HG02973 (cell line): ENCODE data around the gene MAN2A1.
"Not testable (repeated sequence)": the region's sequence is repeated elsewhere in the genome, so short reads cannot be mapped to it uniquely, and the experiment has no call there.

Experiments used
- ATAC-seq: cut with Tn5 transposase; IDR thresholded peaks from one replicate; pipeline ENCODE4 v1.9.1; 2021; ENCODE audit warnings: moderate library complexity; ENCODE audit not compliant: unreplicated experiment

Gene MAN2A1

DNA sequence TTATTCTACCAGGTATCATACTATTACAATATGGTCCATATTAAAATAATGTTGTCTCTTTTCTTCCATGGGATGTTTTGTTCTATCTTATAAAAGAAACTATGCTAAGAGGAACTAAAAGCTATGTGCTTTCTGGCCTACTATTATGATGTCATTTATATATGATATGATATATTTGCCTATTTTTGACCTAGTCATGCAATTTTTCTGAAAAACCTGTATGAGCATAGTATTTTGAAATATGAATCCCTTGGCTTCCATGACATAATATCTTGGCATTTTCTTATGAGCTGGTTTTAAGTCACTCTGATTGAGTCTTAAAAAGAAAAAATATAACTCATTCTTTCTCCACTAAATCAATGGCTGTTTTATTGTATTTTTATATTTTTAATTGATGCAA lies 60.7 kb downstream of the MAN2A1 start:
- no peak for ATAC-seq

DNA sequence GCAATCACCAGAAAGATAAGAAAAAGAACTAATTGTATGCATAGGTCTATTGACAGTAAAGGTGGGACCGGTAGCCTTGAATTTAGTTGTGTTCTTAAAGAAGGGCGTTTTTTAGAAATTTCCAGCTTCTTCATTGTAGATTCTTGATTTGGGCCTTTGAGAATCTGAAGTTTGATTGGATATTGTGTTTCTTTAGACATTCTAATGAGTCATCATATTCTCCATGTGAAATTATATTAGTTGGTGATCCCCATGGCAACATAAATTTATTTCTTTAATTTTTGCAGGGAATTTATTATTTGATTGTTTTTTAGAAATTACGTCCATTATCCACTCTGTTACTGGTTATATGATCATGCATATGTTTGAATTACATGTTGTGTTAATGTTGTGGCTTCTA lies 63.6 kb downstream of the MAN2A1 start:
- no peak for ATAC-seq

DNA sequence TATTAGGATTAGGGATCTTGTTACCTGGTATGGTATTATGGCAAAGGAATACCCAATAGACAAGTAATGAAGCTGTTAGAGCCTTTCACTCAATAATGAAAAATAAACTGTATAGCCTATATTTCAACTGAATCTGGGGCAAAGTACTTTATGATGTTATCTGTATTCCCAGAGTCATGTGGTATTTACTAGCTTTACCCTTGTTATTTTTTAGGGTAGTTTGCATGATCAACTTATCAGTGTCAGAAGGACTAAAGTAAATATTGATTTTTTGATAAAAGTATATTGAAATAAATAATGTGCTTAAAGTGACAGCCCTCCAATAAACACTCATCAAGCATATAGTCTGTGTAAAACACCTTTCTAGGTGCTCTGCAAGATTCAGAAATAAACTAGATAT lies 64.6 kb downstream of the MAN2A1 start:
- ATAC-seq = no peak

DNA sequence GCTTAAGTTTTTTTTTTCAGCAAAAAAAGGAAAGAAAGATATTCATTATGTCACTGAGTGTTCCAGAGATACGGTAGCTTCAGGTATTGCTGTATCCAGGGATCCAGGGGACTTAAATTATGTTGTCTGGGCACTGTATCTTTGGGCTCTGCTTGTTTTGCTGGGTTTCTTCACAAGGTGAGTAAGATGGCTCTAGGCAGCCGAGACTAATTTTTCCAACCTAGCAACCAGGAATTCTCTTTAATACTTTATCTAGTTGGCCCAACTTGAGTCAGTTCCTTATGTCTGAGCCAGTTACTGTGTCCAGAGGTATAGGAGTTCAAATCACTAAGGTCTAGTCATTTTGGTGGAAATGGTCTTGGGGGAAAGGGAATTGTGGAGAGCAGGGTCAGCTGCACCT lies 66.0 kb downstream of the MAN2A1 start:
- ATAC-seq = no peak

DNA sequence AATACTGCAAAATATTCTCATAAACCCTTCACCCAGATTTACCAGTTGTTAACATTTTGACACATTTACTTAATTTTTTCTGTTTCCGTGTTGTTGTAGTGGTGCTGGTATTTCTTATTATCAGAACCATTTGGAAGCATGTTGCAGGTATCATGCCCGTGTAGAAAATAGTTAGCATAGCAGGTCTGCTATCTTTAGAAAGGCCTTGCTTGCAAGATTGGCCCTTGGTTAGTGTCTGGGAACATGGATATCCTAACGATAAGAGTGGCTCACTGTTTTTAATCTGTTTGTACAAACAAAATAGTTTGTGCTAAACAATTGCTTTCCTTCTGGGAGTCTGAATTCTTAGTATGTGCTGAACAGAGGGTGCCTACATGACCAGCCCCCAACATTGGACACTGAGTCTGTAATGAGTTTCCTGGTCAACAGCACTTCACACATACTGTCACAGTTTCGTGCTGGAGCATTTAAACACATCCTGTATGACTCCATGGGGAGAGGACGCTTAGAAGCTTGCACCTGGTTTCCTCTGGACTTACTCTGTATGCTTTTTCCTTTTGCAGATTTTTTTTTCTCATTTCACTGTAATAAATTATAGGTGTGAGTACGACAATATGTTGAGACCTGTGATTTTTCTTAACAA lies 66.9 kb downstream of the MAN2A1 start:
- ATAC-seq = no peak

DNA sequence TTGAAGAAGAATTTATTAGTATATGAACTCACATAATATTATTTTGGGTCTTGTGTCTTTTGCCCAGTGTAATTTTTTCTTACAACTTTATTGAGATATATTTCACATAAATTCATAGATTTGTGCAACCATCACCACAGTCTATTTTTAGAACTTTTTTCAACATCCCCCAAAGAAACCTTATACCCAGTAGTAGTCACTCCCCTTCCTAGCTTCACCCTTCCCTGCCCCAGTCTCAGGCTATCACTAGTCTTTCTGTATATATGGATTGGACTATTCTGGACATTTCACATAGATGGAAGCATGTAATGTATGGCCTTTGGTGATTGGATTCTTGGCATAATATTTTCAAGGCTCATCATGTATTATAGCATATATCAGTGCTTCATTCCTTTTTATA lies 67.8 kb downstream of the MAN2A1 start:
- no peak for ATAC-seq

DNA sequence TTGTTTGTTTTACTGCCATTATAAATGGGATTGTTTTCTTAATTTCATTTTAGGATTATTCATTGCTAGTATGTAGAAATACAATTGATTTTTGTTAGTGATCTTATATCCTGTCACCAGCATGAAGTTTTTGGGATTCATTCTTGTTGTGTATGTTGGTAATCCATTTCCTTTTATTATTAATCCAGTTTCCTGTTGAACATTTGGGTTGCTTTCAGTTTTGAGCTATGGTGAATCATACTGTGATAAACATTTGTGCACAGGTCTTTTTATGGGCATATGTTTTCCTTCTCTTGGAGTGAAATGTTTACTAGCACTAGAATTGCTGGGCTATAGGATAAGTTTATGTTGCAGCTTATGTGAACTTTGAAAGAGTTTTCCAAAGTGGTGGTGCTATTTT lies 69.6 kb downstream of the MAN2A1 start:
- ATAC-seq = no peak

DNA sequence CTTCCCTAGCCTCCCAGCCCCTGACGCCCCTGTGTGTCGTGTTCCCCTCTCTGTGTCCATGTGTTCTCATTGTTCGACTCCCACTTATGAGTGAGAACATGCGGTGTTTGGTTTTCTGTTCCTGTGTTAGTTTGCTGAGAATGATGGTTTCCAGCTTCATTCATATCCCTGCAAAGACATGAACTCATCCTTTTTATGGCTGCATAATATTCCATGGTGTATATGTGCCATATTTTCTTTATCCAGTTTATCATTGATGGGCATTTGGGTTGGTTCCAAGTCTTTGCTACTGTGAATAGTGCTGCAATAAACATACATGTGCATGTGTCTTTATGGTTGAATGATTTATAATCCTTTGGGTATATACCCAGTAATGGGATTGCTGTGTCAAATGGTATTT lies 70.4 kb downstream of the MAN2A1 start:
- ATAC-seq = not testable (repeated sequence)

DNA sequence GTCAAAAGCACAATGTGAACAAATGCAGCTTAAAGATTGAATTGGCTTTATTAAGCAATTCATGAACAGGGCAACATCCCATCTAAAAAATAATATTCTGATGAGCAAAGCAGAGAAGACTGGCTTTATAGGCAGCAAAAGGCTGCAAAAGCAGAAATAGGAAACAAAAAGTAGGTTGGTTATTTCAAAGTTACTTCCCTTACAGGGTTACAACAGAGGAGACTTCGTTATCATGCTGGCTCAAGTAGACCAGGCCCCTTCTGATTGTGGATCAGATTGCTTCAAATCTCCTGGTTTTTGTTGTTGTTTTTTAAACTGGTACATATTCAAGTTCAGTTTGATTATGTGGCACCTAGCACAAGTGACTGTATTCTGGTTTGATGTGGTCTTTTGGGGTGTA lies 73.1 kb downstream of the MAN2A1 start:
- ATAC-seq = no peak

DNA sequence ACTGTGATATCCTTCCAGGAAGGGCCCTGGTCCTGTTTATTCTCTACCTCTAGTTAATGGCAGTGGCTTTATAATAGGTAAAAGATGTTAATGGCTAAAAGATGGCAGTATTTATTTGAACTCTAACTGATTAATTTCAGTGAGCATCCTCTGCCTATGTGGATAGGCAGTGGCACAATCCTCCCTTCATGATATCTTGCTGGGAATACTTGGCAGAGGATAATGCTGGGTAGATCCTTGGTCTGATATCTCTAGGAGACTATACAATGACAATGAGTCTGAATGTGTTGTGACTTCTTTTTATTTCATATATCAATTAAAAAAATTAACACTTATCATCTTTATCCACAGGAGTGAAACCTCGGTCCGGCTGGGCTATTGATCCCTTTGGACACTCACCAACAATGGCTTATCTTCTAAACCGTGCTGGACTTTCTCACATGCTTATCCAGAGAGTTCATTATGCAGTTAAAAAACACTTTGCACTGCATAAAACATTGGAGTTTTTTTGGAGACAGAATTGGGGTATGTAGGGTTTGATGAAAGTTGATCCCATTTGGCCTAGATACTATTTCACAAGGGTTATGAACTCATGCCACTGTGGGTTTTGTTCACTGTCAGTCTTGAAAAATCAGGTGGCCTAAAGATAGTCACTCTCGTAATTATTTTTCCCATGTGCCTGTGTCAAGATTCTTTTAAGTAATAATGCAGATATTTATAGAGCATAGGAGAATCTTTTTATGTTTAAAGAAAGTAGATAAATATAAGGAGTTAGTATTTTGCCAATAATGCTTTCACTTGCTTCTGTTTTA lies 77.7 kb downstream of the MAN2A1 start:
- ATAC-seq = no peak

DNA sequence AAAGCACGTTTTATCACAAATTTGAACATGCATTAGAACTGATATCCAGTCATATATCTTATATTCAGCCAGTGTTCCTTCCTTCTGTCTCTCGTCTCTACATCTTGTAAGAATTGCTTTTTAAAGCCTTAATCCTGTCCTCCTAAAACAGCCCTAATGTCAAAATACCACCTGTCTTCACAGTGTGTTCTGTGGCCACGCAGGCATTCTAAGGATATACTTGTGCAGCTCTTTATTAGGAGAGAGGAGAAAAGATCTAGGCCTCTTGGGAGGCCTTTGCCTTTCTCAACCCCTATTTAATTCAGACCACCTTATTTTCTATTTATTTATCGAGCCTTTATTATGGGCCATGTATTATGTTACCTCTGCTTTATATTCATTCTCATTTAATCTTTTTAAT lies 78.3 kb downstream of the MAN2A1 start:
- no peak for ATAC-seq

DNA sequence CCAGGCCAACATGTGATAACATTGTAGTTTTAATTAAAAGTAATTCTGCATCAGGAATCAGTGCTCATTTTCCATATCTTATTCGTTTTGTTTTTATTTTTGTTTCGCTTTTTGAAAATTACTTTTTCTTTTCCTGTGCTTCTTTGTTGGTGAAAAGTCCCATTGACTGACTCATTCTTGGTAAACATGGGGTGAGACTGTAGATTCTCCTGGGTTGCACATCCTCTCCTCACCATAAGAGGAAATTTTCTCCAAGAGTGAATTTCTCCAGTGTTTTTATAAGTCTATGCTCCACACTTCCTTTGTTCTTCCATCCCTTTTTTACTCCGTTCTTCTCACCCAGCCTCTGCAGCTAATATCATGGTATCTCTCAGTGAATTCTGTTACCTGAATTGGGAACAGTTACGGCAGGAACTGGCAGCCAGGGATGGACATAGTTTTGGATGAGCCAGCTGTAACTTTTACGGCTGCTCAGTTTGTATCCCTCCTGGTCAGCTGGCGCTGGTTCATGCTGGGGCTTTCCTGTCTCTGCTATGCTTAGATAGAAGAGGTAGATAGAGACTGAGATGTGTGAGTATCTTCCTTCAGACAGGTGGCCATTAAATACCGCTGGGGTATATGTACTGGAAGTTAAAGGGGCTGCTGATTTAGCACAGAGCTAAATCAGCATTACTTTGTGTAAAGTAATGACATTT lies 80.0 kb downstream of the MAN2A1 start:
- ATAC-seq = no peak

DNA sequence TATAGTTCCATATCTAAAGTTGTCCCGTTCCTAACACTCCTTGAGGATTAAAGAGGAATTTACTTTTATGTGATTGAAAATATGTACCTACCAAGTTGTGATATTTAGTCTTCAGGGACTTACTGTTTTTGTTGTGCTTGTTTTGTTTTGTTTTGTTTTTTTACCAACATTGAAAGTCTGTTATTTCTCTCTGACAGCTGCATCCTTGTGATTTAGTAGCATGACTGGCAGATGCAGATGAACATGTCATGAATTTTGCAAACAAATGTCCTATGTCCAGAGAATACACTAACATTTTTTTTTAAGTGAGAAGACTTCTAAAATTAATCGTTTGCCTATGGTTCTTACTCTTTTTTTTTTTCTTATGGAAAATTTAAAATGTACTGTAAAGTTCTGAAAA lies 85.4 kb downstream of the MAN2A1 start:
- ATAC-seq = no peak

DNA sequence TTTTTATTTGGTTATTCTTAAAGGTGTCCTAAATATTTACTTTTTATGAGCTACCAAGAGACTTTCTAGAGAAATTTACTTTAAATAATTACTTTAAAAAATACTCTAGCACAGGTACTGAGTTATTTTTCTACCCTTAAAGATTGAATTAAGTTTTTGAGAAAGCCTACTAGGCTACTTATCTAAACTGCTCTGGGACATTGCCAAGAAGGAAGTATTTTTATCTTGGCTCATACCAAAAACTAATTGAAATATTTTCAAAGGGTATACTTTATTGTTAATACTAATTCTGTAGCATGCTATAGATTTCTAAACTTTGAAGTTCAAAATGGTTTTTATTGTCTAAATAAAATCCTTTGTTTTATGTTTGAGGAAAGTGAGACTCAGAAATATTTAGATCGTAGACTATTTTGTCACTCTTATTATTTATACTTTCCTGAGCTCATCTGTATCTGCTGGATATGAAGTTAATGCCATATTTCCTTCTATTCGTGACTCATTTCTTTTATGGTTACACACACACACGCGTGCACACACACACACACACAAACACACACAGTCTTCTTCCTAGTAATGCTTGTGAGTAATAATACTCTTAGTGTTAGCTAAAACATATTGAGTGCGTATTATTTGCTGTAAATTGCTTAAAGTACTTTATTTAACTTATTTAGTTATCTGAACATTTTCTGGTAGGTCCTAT lies 89.5 kb downstream of the MAN2A1 start:
- ATAC-seq = no peak

DNA sequence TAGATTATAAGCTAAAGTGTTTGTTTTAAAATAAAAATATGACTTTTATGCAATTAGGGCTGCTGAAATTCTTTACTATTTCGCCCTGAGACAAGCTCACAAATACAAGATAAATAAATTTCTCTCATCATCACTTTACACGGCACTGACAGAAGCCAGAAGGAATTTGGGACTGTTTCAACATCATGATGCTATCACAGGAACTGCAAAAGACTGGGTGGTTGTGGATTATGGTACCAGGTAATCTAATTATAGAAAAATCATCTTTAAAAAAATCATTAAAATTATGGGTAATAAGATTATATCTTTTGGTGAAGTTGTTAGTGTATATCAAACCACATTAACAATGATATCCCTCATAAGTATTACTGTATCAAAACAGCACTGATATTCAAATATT lies 95.0 kb downstream of the MAN2A1 start:
- no peak for ATAC-seq

DNA sequence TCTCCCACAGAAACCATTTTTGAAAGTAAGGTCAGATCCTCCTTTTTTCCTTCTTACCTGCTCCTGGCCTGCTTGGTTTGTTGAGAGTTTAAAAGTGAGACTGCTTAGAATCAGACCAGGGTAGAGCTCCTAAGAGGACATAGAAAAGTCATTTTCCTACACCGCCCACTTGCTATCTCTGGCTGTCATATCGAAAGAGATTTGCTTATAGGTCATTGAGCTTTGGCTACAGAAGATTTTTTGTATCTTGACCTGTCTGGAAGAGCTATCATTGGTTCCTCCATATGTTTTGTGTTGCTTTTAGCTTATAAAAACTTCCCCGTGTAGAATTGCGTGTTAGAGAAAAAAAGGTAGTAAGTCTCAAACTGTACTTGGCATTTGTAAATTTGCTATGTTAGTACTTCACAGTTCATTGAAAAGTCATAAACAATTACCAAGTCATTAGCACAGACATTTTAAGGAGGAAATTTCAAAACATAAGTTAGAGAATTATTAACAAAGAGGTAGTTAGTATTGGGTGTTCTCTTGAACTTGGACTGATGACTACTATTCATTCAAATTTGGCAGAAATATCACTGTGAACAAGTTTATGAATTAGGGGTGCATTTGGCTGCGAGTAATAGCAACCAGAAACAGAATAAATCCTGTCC lies 96.6 kb downstream of the MAN2A1 start:
- ATAC-seq = peak; percentile 70

DNA sequence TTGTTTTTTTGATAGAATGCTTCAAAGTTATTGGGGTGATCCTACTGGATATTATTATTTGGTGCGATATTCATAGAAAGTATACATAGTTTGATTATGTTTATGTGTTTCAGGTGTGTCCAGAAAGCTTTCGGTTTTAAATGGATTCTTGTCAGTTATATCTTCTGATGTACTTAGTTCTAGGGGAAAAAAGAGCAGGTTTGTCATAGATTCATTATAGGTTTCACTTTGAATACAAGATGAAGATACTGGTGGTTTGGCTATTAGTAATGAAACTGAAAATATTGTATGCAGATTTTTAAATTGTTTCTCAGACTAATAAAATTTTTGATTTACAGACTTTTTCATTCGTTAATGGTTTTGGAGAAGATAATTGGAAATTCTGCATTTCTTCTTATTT lies 98.9 kb downstream of the MAN2A1 start:
- peak; percentile 94 for ATAC-seq

DNA sequence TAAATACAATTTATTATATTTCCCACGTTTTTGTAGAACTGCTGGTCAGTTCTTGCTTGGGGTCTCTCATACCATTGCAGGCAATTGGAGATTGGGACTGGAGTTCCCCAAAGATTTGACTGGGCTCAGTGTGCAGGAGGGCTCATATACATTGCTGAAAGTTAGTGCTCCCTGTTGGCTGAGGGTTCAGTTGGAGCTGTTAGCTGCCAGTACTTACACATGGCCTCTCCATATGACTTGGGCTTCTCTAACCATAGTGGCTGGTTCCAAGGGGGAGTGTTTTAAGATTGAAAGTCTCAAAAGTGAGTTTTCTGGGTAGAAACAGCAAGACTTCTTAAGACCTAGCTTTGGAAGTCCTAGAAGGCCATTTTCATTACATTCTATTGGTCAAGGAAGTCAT lies 102.9 kb downstream of the MAN2A1 start:
- no peak for ATAC-seq

DNA sequence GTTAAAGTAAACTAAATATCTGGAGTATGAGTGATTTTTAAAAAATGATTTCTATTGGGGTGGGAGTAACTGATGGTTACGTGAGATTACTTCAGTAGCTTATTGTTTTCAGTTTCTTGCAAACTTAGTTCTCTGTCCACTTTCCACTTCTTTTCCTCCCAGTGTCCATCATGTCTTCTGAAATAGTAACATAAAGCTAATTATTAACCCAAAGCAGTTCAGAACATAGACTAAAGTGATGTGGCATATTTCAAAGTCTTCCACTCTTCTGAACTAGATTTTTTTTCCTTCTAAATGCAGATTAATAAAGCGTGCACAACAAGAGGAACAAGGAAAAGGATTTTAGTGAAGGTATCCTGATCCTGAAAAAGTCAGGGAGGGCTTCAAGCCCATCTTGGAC lies 114.1 kb downstream of the MAN2A1 start:
- ATAC-seq = no peak

DNA sequence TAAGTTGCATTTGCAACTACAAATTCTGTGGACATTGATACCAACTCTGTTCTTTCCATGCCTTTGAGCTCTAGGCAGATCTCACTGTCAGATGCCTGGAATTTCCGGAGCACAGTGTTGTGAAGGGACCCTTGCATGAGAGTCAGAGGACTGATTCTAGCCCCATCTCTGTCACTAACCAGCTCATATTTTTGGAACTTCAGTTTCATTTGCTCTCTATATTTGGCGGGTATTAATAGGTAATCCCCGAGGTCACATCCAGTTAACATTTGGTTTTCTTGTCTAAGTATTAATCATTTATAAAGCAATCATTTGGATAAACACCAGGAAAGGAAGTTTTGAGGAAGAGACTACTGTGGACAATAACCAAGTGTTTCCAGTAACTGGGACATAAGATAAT lies 115.7 kb downstream of the MAN2A1 start:
- peak; percentile 60 for ATAC-seq

DNA sequence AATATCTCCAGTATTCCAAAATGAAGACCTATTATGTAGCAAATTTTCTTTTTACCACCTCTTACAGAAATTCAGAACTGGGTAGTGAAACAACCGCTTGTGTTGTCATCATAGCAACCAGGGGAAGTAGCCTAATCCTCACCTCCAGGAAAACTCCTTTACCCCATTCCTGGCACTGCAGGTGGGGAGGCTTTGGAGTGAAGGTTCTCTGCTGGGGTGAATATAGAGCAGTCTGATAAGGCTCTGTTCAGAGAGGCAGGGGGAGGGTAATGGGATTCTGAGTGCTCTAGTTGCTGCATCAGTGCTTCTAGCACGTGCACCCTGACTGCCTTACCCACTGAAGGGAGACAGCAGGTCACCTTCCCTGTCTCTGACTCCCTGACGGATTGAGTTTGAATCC lies 116.2 kb downstream of the MAN2A1 start:
- ATAC-seq = peak; percentile 38
